K562 (cell line): ENCODE data around the gene MAP3K2.

Experiments used
- CTCF ChIP-seq, 3 experiments: IDR thresholded peaks in 2 of 3; conservative IDR thresholded peaks in 1 of 3; 2 replicates each; pipeline ENCODE4 v1.5.1; 2011 to 2012; ENCODE audit warnings: low read length in 3 of 3, mild to moderate bottlenecking in 3 of 3, control low read depth in 2 of 3, improper control_type of control experiment in 1 of 3, inconsistent platforms in 1 of 3, low read depth in 1 of 3, mixed read lengths in 1 of 3, moderate library complexity in 1 of 3; ENCODE audit not compliant: insufficient read depth in 2 of 3
- GATA2 ChIP-seq: sonication (generic); formaldehyde crosslinking; IDR thresholded peaks from 2 replicates; pipeline ENCODE4 v1.4.0; 2020; ENCODE audit warnings: mild to moderate bottlenecking, missing genetic modification reagents
- NFIC ChIP-seq: fragments of 450-650 bp; IDR thresholded peaks from 2 replicates; pipeline ENCODE4 v1.6.1; 2017; ENCODE audit warnings: mild to moderate bottlenecking, inconsistent platforms
- SRF ChIP-seq, 2 experiments: fragments of 250-450, 450-650 bp in 1 of 2; sonication (Bioruptor Pico) in 1 of 2; sonication (generic) in 1 of 2; formaldehyde crosslinking; IDR thresholded peaks; 2 replicates each; pipeline versions ENCODE4 v1.5.0 to v1.5.1; 2020 to 2022; ENCODE audit warnings: mild to moderate bottlenecking in 1 of 2, missing genetic modification reagents in 1 of 2

- TF ChIP-seq CTCF (IDR thresholded peaks at IDR 0.05 in 2 of 3, conservative IDR thresholded peaks at IDR 0.05 in 1 of 3; ENCODE audit: insufficient read depth in 2 of 3, low read depth in 1 of 3, low read length in 3 of 3), result no peak
- TF ChIP-seq SRF (CRISPR knock-in tag; IDR thresholded peaks at IDR 0.05), result no peak
- no peak for TF ChIP-seq NFIC
- TF ChIP-seq GATA2 (CRISPR knock-in tag), result no peak
Observed at GRCh38 chr2:127256866-127257265, 130.9 kb downstream of the MAP3K2 start.
